Measurements from ENCODE around the gene CASK. TPM values are rescaled to one million over a fixed set of nuclear protein-coding genes. Genes with fewer than 3 reads are reported as not detected.

Gene CASK
- total and polyA plus RNA-seq, 8 donors: 7.3 to 82.0 (median 32.3) TPM

DNA sequence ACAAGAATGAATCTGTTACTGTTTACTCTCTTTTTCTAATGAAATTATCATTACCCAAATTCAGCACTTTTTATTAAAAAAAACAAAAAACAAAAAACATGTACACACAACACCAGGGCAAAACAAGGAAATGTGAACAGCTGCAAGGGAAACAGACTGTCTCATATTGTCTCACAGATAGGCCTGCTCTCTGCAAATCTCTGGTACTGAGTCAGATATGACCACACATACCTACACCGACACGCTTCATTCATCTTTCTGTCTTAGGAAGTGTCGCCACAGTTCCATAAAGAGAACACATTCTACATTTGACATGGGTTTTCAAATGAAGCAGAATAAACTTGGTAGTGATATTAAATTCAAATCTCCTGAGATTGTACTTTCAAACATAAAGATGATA lies 326.8 kb downstream of the CASK start:
- WGBS, 5 donors: 46 to 75% (median 63%) methylated on average over 3 of the region's 3 CpGs
- no peaks in the 10 kb centered on the region for H3K27me3 ChIP-seq
- H3K4me1 ChIP-seq: peaks cover 0 to 4% (median 0%) of the 10 kb centered on the region in 4 donors
- intact Hi-C loops (cut with DNase I; ENCODE audit: low total_unique reads): no loop called here
- H3K4me3 ChIP-seq: no peak overlapping the region
- TF ChIP-seq, protein P1, sequence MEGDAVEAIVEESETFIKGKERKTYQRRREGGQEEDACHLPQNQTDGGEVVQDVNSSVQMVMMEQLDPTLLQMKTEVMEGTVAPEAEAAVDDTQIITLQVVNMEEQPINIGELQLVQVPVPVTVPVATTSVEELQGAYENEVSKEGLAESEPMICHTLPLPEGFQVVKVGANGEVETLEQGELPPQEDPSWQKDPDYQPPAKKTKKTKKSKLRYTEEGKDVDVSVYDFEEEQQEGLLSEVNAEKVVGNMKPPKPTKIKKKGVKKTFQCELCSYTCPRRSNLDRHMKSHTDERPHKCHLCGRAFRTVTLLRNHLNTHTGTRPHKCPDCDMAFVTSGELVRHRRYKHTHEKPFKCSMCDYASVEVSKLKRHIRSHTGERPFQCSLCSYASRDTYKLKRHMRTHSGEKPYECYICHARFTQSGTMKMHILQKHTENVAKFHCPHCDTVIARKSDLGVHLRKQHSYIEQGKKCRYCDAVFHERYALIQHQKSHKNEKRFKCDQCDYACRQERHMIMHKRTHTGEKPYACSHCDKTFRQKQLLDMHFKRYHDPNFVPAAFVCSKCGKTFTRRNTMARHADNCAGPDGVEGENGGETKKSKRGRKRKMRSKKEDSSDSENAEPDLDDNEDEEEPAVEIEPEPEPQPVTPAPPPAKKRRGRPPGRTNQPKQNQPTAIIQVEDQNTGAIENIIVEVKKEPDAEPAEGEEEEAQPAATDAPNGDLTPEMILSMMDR (IDR thresholded peaks at IDR 0.05): no peak
- no peak for TF ChIP-seq POLR2A (IDR thresholded peaks at IDR 0.05)
- TF ChIP-seq POLR2AphosphoS5 (IDR thresholded peaks at IDR 0.05): no peak
- TF ChIP-seq EP300 (IDR thresholded peaks at IDR 0.05): no peak
- no peak overlapping the region for H3K27ac ChIP-seq
- no peaks in the 10 kb centered on the region for H3K9me3 ChIP-seq
- H3K36me3 ChIP-seq: no peaks in the 10 kb centered on the region
- no peak for DNase-seq

- 57 to 79% (median 72%) methylated on average over 5 to 7 of the region's 7 CpGs for WGBS, 5 donors
- no peak overlapping the region for H3K27ac ChIP-seq
- intact Hi-C loops (cut with DNase I; ENCODE audit: low total_unique reads): no loop called here
- DNase-seq: no peak
- H3K9me3 ChIP-seq: no peaks in the 10 kb centered on the region
- no peak for TF ChIP-seq EP300 (IDR thresholded peaks at IDR 0.05)
- TF ChIP-seq, protein P1 (IDR thresholded peaks at IDR 0.05): no peak
- no peak for TF ChIP-seq POLR2AphosphoS5 (IDR thresholded peaks at IDR 0.05)
- H3K4me1 ChIP-seq: peaks cover 0 to 4% (median 0%) of the 10 kb centered on the region in 4 donors
- no peaks in the 10 kb centered on the region for H3K36me3 ChIP-seq
- H3K27me3 ChIP-seq: no peaks in the 10 kb centered on the region
- H3K4me3 ChIP-seq: no peak overlapping the region
These were observed 328.7 kb downstream of the CASK start for GRCh38 chrX:41594634-41595033.

DNA sequence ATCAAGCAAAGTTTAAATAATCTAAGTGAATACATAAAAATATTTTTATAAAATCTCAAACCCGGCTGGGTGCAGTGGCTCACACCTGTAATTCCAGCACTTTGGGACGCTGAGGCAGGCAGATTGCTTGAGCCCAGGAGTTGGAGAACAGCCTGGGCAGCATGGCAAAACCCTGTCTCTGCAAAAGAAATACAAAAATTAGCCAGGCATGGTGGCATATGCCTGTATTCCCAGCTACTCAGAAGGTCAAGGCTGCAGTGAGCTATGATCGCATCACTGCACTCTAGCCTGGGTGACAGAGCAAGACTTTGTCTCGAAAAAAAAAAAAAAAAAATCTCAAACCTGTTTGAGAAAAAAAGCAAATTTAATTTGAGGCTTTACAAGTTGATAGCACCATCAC lies 331.4 kb downstream of the CASK start:
- Histone ChIP-seq H3K4me1 (peaks cover 0 to 4% (median 0%) of the 10 kb centered on the region in 4 donors), H3K27ac (no peak overlapping the region), H3K9me3 (no peaks in the 10 kb centered on the region), H3K36me3 (no peaks in the 10 kb centered on the region), H3K4me3 (no peak overlapping the region), H3K27me3 (no peaks in the 10 kb centered on the region)
- intact Hi-C loops (cut with DNase I; ENCODE audit: low total_unique reads): no loop called here
- no peak for DNase-seq
- 77 to 99% (median 92%) methylated on average over 4 of the region's 4 CpGs for WGBS, 5 donors
- no peak for TF ChIP-seq EP300 (IDR thresholded peaks at IDR 0.05)
- TF ChIP-seq, protein P1 (IDR thresholded peaks at IDR 0.05): no peak
- TF ChIP-seq POLR2A (IDR thresholded peaks at IDR 0.05): no peak
- no peak for TF ChIP-seq POLR2AphosphoS5 (IDR thresholded peaks at IDR 0.05)

- H3K27ac ChIP-seq: no peak overlapping the region
- no peaks in the 10 kb centered on the region for H3K36me3 ChIP-seq
- DNase-seq: no peak
- H3K4me3 ChIP-seq: no peak overlapping the region
- H3K4me1 ChIP-seq: no peaks in the 10 kb centered on the region
- H3K9me3 ChIP-seq: no peaks in the 10 kb centered on the region
- TF ChIP-seq POLR2A (IDR thresholded peaks at IDR 0.05) (no peak), EP300 (IDR thresholded peaks at IDR 0.05) (no peak), POLR2AphosphoS5 (IDR thresholded peaks at IDR 0.05) (no peak)
- TF ChIP-seq, protein P1 (IDR thresholded peaks at IDR 0.05): no peak
- 68 to 92% (median 80%) methylated on average over 3 of the region's 3 CpGs for WGBS, 5 donors
- intact Hi-C loops (cut with DNase I; ENCODE audit: low total_unique reads): no loop called here
- H3K27me3 ChIP-seq: no peaks in the 10 kb centered on the region
These were observed 332.7 kb downstream of the CASK start for GRCh38 chrX:41590641-41591040.

Data from stomach (tissue), 9 donors.